Esophagus muscularis mucosa (tissue), 4 donors: ENCODE data around the gene SHISA4. TPM values are rescaled to one million over a fixed set of nuclear protein-coding genes. Genes with fewer than 3 reads are reported as not detected.
"Not testable (repeated sequence)": the region's sequence is repeated elsewhere in the genome, so short reads cannot be mapped to it uniquely, and the experiment has no call there.

Experiments used
- DNase-seq: peaks from one replicate; pipeline ENCODE4 v3.0.0-alpha.2; 2017; ENCODE audit errors: extremely low spot score
- H3K27ac ChIP-seq, 4 donors: fragments of 200-600 bp; sonication (generic); replicated peaks in 1 of 4; 1 replicate in 3 of 4; 2 replicates in 1 of 4; pipeline ENCODE4 v1.5.1; 2016 to 2019; ENCODE audit warnings: mild to moderate bottlenecking in 1 of 4
- H3K27me3 ChIP-seq, 4 donors: fragments of 200-600 bp; sonication (generic); one replicate each; pipeline versions ENCODE4 v1.5.1 to v1.6.0; 2016 to 2019
- H3K36me3 ChIP-seq, 4 donors: fragments of 200-600 bp; sonication (generic); one replicate each; pipeline ENCODE4 v1.5.1; 2016 to 2019
- H3K4me1 ChIP-seq, 4 donors: fragments of 200-600 bp; sonication (generic); one replicate each; pipeline ENCODE4 v1.5.1; 2016 to 2019
- H3K4me3 ChIP-seq, 4 donors: fragments of 200-600 bp; sonication (generic); 1 replicate in 2 of 4; 2 replicates in 2 of 4; pipeline ENCODE4 v1.5.1; 2016 to 2019; ENCODE audit warnings: mild to moderate bottlenecking in 4 of 4, moderate library complexity in 1 of 4
- H3K9me3 ChIP-seq, 4 donors: fragments of 200-600 bp; sonication (generic); 1 replicate in 3 of 4; 2 replicates in 1 of 4; pipeline ENCODE4 v1.5.1; 2016 to 2019
- EP300 ChIP-seq: sonication (generic); formaldehyde crosslinking; IDR thresholded peaks from one replicate; pipeline ENCODE4 v1.6.1; 2017; ENCODE audit warnings: antibody characterized with exemption
- POLR2A ChIP-seq: fragments of 450-650 bp; IDR thresholded peaks from one replicate; pipeline ENCODE4 v1.6.1; 2017; ENCODE audit warnings: antibody characterized with exemption, moderate library complexity, mild to moderate bottlenecking, low read depth
- POLR2AphosphoS5 ChIP-seq, 2 donors: sonication (generic); formaldehyde crosslinking; IDR thresholded peaks; one replicate each; pipeline ENCODE4 v1.6.1; 2017; ENCODE audit warnings: antibody characterized with exemption in 2 of 2
- WGBS: methylation state at CpG from one replicate; pipeline ENCODE4 v1.1.5; 2018; 5-methylcytosine and 5-hydroxymethylcytosine counted together
- intact Hi-C: fragments of 100-400 bp; cut with DNase I; formaldehyde crosslinking; loops from one replicate; pipeline ENCODE4 v1.15.1; 2023
- total RNA-seq, 4 donors: library from RNA; depleted of rRNA; stranded (reverse); fragments of >200 nt; gene quantifications; one replicate each; pipeline versions ENCODE4 v1.1.0 to v1.2.1, GENCODE V29; 2016
- TF ChIP-seq, protein P1 (sequence below), 3 experiments: fragments of 200-600 bp in 2 of 3; fragments of 450-650 bp in 1 of 3; sonication (generic) in 2 of 3; IDR thresholded peaks; one replicate each; pipeline ENCODE4 v1.5.1; 2017 to 2019; ENCODE audit warnings: antibody characterized with exemption in 3 of 3, mild to moderate bottlenecking in 2 of 3, moderate library complexity in 1 of 3

The SHISA4 gene
- total RNA-seq, 4 donors from 2014 or later: 20.3 to 31.0 (median 28.5) TPM

DNA sequence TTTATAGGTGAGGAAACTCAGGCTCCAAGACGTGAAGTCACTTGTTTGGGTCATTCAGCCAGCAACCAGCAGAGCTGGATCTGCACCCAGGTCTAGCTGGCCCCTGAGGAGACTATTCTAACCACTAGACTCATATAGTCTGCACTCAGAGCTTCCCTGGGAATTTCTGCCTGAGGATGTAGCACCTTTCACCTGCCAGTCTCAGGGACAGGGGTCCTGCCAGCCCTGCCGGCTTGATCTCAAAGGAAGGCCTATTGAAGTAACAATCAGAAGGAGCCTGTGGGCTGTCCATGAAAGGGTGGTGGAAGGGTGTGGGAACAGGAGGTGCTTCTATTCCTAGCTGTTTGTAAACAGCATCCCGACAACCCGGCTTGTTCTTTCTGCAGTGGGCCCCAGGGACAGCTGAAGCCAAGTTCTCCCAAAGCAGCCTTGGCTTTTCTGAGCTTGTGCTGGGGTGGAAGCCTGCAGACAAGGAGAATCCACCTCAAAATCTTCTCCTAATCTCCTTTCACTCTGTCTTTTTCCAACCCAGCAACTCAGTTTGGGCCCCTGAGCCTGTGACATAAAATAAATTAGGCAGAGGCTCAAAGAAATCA lies 49.8 kb downstream of the SHISA4 start:
- intact Hi-C loops: no loop called here
- H3K27ac ChIP-seq: peak overlapping the region; percentile 92 to 95 (median 94)
- DNase-seq: no peak
- H3K27me3 ChIP-seq: no peaks in the 10 kb centered on the region
- H3K36me3 ChIP-seq: peaks cover 0 to 22% (median 3%) of the 10 kb centered on the region in 4 donors
- no peaks in the 10 kb centered on the region for H3K9me3 ChIP-seq
- TF ChIP-seq POLR2AphosphoS5 (IDR thresholded peaks at IDR 0.05) (peak in 1 of 2 donors; percentile 45), POLR2A (no peak)
- peaks cover 6 to 80% (median 79%) of the 10 kb centered on the region in 4 donors for H3K4me1 ChIP-seq
- 39% methylated on average over 3 of the region's 4 CpGs for WGBS
- H3K4me3 ChIP-seq: peak overlapping the region; percentile 27 to 91 (median 82)

DNA sequence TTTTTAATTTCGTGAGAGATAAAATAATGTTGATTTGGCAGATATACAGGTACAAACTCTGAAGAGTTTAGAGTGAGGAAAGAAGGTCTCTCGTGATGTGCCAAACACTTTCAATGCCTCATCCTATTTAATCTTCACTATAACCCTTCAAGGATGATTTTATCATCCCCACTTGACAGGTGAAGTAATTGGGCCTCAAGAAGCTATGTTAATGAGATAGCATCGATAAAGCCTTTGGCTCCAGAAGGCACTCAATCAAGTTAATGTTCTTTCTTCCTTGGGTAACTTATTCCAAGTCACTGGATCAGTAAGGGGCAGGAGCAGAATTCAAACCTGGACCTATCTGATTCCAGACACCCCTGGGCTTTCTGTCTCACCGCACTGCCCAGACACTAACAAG lies 50.5 kb downstream of the SHISA4 start:
- TF ChIP-seq EP300 (no peak), POLR2A (no peak), POLR2AphosphoS5 (IDR thresholded peaks at IDR 0.05) (peak in 1 of 2 donors; percentile 1)
- TF ChIP-seq, protein P1, sequence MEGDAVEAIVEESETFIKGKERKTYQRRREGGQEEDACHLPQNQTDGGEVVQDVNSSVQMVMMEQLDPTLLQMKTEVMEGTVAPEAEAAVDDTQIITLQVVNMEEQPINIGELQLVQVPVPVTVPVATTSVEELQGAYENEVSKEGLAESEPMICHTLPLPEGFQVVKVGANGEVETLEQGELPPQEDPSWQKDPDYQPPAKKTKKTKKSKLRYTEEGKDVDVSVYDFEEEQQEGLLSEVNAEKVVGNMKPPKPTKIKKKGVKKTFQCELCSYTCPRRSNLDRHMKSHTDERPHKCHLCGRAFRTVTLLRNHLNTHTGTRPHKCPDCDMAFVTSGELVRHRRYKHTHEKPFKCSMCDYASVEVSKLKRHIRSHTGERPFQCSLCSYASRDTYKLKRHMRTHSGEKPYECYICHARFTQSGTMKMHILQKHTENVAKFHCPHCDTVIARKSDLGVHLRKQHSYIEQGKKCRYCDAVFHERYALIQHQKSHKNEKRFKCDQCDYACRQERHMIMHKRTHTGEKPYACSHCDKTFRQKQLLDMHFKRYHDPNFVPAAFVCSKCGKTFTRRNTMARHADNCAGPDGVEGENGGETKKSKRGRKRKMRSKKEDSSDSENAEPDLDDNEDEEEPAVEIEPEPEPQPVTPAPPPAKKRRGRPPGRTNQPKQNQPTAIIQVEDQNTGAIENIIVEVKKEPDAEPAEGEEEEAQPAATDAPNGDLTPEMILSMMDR (IDR thresholded peaks at IDR 0.05): no peak
- no peaks in the 10 kb centered on the region for H3K9me3 ChIP-seq
- H3K4me3 ChIP-seq: peak overlapping the region; percentile 74 to 91 (median 82)
- H3K27ac ChIP-seq: peak overlapping the region; percentile 92 to 95 (median 94)
- no peak for DNase-seq
- intact Hi-C loops: no loop called here
- H3K27me3 ChIP-seq: no peaks in the 10 kb centered on the region
- peaks cover 6 to 74% (median 73%) of the 10 kb centered on the region in 4 donors for H3K4me1 ChIP-seq
- WGBS: 39% methylated on average over 4 of the region's 4 CpGs
- peaks cover 0 to 22% (median 3%) of the 10 kb centered on the region in 4 donors for H3K36me3 ChIP-seq

DNA sequence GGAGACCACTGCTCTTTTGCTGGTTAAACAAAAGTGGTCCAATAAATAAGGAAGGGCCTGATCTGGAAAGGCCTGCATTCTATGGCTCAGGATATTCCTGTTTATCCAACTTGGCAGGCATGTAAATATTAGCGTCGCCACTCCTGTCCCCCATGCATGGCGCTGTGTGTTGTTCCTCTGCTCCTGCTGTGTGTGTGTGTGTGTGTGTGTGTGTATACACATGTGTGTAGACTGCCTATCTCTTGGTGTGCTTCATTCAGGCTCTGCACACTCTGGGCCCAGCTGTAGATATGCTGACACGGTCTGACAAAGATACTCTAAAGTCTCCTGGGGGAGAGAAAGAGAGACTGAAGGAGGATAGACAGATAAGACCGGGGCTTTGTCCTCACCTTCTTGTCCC lies 50.9 kb downstream of the SHISA4 start:
- TF ChIP-seq POLR2AphosphoS5 (IDR thresholded peaks at IDR 0.05) (peak in 1 of 2 donors; percentile 56), POLR2A (no peak), EP300 (no peak)
- TF ChIP-seq, protein P1 (IDR thresholded peaks at IDR 0.05): no peak
- peak overlapping the region; percentile 74 to 91 (median 82) for H3K4me3 ChIP-seq
- WGBS: 37% methylated on average over 3 of the region's 5 CpGs
- no peaks in the 10 kb centered on the region for H3K27me3 ChIP-seq
- H3K9me3 ChIP-seq: no peaks in the 10 kb centered on the region
- no peak for DNase-seq
- H3K4me1 ChIP-seq: peaks cover 6 to 70% (median 69%) of the 10 kb centered on the region in 4 donors
- intact Hi-C loops: no loop called here
- peaks cover 0 to 18% (median 3%) of the 10 kb centered on the region in 4 donors for H3K36me3 ChIP-seq
- peak overlapping the region; percentile 92 to 95 (median 94) for H3K27ac ChIP-seq

DNA sequence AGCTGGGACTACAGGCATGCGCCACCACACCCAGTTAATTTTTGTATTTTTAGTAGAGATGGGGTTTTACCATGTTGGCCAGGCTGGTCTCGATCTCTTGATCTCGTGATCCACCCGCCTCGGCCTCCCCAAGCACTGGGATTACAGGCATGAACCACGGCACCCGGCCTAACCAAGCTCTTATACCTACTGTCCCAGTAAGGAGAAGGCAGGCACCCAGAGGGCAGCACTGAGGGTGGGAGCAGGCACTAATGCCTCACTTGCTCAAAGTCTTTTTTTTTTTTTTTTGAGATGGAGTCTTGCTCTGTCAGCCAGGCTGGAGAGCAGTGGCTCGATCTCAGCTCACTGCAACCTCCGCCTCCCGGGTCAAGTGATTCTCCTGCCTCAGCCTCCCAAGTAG lies 51.6 kb downstream of the SHISA4 start:
- WGBS: 73% methylated on average over 10 of the region's 10 CpGs
- H3K9me3 ChIP-seq, intact Hi-C loops, H3K27me3 ChIP-seq, DNase-seq: not testable (repeated sequence)
- Histone ChIP-seq H3K27ac (peak overlapping the region; percentile 92 to 95 (median 94)), H3K4me1 (peaks cover 6 to 62% (median 61%) of the 10 kb centered on the region in 4 donors), H3K36me3 (peaks cover 0 to 16% (median 3%) of the 10 kb centered on the region in 4 donors), H3K4me3 (peak overlapping the region; percentile 74 to 91 (median 82))
- TF ChIP-seq POLR2AphosphoS5 (IDR thresholded peaks at IDR 0.05): peak in 1 of 2 donors; percentile 42

DNA sequence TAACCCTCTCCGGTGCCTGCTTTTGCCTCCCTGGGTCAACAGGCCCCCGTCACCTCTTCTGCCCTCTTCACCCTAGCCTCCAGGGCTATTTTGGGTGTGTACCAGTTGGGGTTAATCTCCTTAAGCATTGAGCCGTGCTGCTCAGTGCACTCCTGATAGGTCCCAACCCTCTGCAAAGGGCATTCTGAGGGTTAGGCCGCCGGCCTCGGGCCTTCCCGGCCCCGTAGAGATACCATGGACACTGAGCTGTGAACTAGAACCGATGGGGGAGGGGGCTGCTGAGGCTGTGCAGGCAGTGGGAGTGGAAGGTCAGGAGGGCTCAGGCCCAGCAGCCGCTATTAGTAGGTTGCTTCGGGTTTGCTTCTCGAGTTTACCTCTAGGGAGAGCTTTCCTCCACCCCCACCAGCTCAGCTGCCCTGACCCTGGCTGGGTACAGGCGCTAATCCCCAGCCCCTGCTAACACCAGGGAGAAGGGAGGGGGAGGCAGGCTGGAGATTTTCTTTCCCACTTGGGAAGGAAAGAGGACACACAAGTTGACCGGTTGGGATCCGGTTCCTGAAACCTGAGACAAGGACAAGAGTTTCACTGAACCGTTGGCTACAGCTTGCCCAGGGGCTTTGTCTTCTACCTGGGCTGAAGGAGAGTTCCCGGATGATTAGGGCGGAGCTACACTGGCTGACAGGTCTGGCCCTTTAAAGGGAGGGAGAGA lies 52.9 kb downstream of the SHISA4 start:
- peaks cover 6 to 53% (median 51%) of the 10 kb centered on the region in 4 donors for H3K4me1 ChIP-seq
- peaks cover 0 to 11% (median 3%) of the 10 kb centered on the region in 4 donors for H3K36me3 ChIP-seq
- H3K27ac ChIP-seq: peak overlapping the region; percentile 92 to 95 (median 94)
- H3K4me3 ChIP-seq: peak overlapping the region; percentile 74 to 91 (median 82)
- intact Hi-C loops: no loop called here
- 36% methylated on average over 12 of the region's 18 CpGs for WGBS
- H3K27me3 ChIP-seq: no peaks in the 10 kb centered on the region
- no peak for DNase-seq
- no peak for TF ChIP-seq POLR2A
- peak in 1 of 2 donors; percentile 59 for TF ChIP-seq POLR2AphosphoS5 (IDR thresholded peaks at IDR 0.05)
- no peak for TF ChIP-seq EP300
- TF ChIP-seq, protein P1 (IDR thresholded peaks at IDR 0.05): no peak
- H3K9me3 ChIP-seq: no peaks in the 10 kb centered on the region
